Panc1 (cell line): ENCODE data around the gene CPNE6. TPM values are rescaled to one million over a fixed set of nuclear protein-coding genes. Genes with fewer than 3 reads are reported as not detected.

ENCODE experiments used
- ATAC-seq: fragments of 200-7000 bp; cut with Tn5 transposase; 2 replicates; pipeline ENCODE4 v1.9.1; 2020; ENCODE audit warnings: mild to moderate bottlenecking, moderate library complexity
- BruUV-seq: library from RNA; stranded (reverse); fragments of 400-500 nt; replicated peaks from 2 replicates; lab custom pipeline; 2021; lab: Mats Ljungman, UMichigan
- CTCF ChIA-PET: fragments of 300-600 bp; sonication (Branson Sonifier 250); formaldehyde crosslinking; loops from one replicate; lab custom pipeline; 2022; ENCODE audit warnings: antibody characterized with exemption; lab: Charles Lee
- POLR2A ChIA-PET: fragments of 300-600 bp; sonication (Branson Sonifier 250); formaldehyde crosslinking; loops from one replicate; lab custom pipeline; 2022; ENCODE audit warnings: antibody characterized with exemption; lab: Charles Lee
- DNase-seq: peaks from one replicate; pipeline ENCODE4 v3.0.0-alpha.2; 2010; ENCODE audit warnings: low read depth, low spot score
- H3K27ac ChIP-seq: 2 replicates; pipeline ENCODE4 v1.5.1; 2011; ENCODE audit warnings: mild to moderate bottlenecking, low read length, inconsistent platforms
- H3K27me3 ChIP-seq: fragments of 200-500 bp; sonication (Bioruptor generic); 2 replicates; pipeline ENCODE4 v1.6.0; 2014; ENCODE audit warnings: low read length, inconsistent platforms; ENCODE audit not compliant: control insufficient read depth, insufficient read depth
- H3K36me3 ChIP-seq: fragments of 200-500 bp; sonication (Bioruptor generic); 2 replicates; pipeline ENCODE4 v1.5.1; 2014; ENCODE audit warnings: inconsistent platforms, mild to moderate bottlenecking, low read length, moderate library complexity; ENCODE audit not compliant: control insufficient read depth, insufficient read depth
- H3K4me1 ChIP-seq: 2 replicates; pipeline ENCODE4 v1.5.1; 2011; ENCODE audit warnings: inconsistent platforms, mild to moderate bottlenecking, low read length, moderate library complexity; ENCODE audit not compliant: control insufficient read depth, insufficient read depth
- H3K4me3 ChIP-seq, 2 experiments: 2 replicates each; pipeline ENCODE4 v1.5.1; 2011 to 2012; ENCODE audit warnings: low read depth in 2 of 2, low read length in 2 of 2, mild to moderate bottlenecking in 2 of 2, inconsistent platforms in 1 of 2, moderate library complexity in 1 of 2
- H3K9me3 ChIP-seq: fragments of 200-500 bp; sonication (Bioruptor generic); 2 replicates; pipeline ENCODE4 v1.5.1; 2014; ENCODE audit warnings: low read depth, mild to moderate bottlenecking, inconsistent platforms, low read length, moderate library complexity; ENCODE audit not compliant: control insufficient read depth, insufficient read depth
- SIN3A ChIP-seq: IDR thresholded peaks from 2 replicates; pipeline ENCODE4 v1.6.1; 2012; ENCODE audit warnings: low read depth, mild to moderate bottlenecking, low read length, moderate library complexity, borderline replicate concordance; ENCODE audit not compliant: insufficient read depth
- TCF7L2 ChIP-seq: IDR thresholded peaks from 2 replicates; pipeline ENCODE4 v1.6.1; 2011; ENCODE audit warnings: mild to moderate bottlenecking, low read depth, low read length, inconsistent platforms
- in situ Hi-C: cut with HindIII; loops from 2 replicates; pipeline ENCODE4 v1.10.0; 2016; ENCODE audit warnings: low sequenced_read_pairs, low pct_unique_long_range_greater_than_20kb
- intact Hi-C: fragments of 100-400 bp; cut with micrococcal nuclease; formaldehyde crosslinking; loops from one replicate; pipeline ENCODE4 v1.10.0; 2022; ENCODE audit not compliant: unreplicated experiment
- total RNA-seq: library from RNA; stranded (reverse); gene quantifications from one replicate; pipeline ENCODE4 v1.2.1, GENCODE V29; 2021; ENCODE audit not compliant: unreplicated experiment
- TF ChIP-seq, protein P1 (sequence below), 2 experiments: IDR thresholded peaks; 2 replicates each; pipeline ENCODE4 v1.6.1; 2011 to 2012; ENCODE audit warnings: low read depth in 2 of 2, control low read depth in 1 of 2, low read length in 1 of 2, mild to moderate bottlenecking in 1 of 2, moderate library complexity in 1 of 2; ENCODE audit not compliant: insufficient read depth in 1 of 2

CPNE6 gene
- total RNA-seq, 1 experiment from 2014 or later: not detected

DNA sequence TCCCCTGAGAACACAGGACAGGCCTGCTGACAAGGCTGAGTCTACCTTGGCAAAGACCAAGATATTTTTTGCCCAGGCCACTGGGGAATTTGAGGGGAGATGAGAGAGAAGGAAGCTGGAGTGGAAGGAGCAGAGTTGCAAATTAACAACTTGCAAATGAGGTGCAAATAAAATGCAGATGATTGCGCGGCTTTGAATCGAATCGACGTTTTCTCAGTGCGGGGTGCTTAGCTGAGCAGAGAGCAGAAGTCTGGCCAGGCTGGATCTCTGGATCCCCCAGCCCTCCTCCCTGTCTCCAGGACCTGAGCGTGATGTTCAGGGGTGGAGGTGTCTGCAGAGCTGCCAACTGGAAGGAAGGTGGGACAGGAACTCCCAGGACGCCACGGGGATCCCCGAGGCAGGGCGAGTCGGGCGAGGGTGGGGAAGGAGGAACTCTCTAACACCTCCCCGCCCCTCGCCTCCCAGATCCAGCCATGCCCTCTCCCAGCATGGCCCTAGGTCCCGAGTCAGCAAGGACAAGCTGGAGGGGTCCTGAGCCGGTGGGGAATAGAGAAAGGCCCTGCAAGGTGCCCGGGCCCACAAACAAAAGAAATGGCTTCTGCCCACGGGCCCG lies 20.1 kb upstream of the CPNE6 start:
- H3K27me3 ChIP-seq: no peaks in the 10 kb centered on the region; the same call in 1 of the 2 replicates
- ChIA-PET CTCF (interaction anchor here (0.8 kb wide), 1 partner anchor 57 kb away, joined by 5 read pairs; no protein-coding TSS in a partner anchor), POLR2A (no interaction called here)
- intact Hi-C loops (no loop called here), in situ Hi-C loops (no loop called here)
- H3K27ac ChIP-seq: peak overlapping the region; percentile 21; the same call in 1 of the 2 replicates
- no TSS peak for BruUV-seq
- H3K9me3 ChIP-seq: no peaks in the 10 kb centered on the region
- no peaks in the 10 kb centered on the region for H3K4me1 ChIP-seq
- DNase-seq: no peak
- TF ChIP-seq, protein P1, sequence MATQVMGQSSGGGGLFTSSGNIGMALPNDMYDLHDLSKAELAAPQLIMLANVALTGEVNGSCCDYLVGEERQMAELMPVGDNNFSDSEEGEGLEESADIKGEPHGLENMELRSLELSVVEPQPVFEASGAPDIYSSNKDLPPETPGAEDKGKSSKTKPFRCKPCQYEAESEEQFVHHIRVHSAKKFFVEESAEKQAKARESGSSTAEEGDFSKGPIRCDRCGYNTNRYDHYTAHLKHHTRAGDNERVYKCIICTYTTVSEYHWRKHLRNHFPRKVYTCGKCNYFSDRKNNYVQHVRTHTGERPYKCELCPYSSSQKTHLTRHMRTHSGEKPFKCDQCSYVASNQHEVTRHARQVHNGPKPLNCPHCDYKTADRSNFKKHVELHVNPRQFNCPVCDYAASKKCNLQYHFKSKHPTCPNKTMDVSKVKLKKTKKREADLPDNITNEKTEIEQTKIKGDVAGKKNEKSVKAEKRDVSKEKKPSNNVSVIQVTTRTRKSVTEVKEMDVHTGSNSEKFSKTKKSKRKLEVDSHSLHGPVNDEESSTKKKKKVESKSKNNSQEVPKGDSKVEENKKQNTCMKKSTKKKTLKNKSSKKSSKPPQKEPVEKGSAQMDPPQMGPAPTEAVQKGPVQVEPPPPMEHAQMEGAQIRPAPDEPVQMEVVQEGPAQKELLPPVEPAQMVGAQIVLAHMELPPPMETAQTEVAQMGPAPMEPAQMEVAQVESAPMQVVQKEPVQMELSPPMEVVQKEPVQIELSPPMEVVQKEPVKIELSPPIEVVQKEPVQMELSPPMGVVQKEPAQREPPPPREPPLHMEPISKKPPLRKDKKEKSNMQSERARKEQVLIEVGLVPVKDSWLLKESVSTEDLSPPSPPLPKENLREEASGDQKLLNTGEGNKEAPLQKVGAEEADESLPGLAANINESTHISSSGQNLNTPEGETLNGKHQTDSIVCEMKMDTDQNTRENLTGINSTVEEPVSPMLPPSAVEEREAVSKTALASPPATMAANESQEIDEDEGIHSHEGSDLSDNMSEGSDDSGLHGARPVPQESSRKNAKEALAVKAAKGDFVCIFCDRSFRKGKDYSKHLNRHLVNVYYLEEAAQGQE (IDR thresholded peaks at IDR 0.05; ENCODE audit: insufficient read depth in 1 of 2, low read depth in 2 of 2, low read length in 1 of 2): no peak
- no peak for TF ChIP-seq TCF7L2
- no peak for TF ChIP-seq SIN3A
- peak; percentile 11 for ATAC-seq
- peak overlapping the region; percentile 51 to 64 for H3K4me3 ChIP-seq
- no peaks in the 10 kb centered on the region for H3K36me3 ChIP-seq

DNA sequence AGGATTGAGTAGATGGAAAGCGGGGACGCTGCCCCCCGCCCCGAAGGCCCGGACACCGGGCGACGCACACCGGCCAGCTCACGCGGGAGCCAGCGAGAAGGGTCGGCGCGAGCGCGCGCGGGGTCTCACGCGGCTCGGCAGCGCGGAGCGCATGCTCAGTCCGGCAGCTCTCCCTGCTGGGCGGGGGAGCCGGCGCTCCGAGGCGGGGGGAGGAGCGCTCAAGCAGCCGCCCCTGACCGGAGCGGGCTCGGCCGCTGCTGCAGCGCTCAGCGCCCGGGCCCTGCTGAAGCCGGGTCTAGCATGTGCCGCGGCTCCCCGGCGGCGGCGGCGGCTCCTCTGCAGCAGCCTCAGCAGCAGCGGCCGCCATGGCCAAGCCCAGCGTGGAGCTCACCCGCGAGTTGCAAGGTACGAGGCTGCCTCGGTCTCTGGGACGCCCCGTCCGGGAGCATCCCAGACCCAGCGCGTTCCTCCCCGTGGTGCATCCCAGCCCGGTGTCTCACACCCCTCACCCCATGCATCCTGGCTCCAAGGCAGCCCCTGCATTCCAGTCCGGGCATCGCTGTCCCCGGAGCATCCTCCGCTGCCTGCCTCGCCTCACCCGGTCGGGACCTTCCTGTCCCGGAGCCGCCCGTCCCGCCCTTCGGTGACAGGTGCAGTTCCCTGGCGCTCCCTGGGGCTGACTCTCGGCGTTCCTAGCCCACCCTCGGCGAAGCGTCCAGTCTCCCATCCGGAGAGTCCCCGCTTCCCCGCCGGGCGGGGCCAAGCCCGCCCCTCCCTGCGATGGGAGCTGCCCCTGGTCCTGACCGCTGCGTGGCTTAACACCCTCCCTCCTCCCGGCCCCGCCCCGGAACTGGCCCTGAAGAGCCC lies 19.3 kb upstream of the CPNE6 start, which contains the start of gene CARMIL3:
Gene CARMIL3, plus strand, starts transcription at position 221 of the 867 bp plus-strand sequence. Its CDS starts 145 bp downstream, at position 366.
- no peak for TF ChIP-seq TCF7L2
- TF ChIP-seq, protein P1 (IDR thresholded peaks at IDR 0.05; ENCODE audit: insufficient read depth in 1 of 2, low read depth in 2 of 2, low read length in 1 of 2): peak; percentile 92 to 94
- Histone ChIP-seq H3K9me3 (no peaks in the 10 kb centered on the region), H3K36me3 (no peaks in the 10 kb centered on the region), H3K4me3 (peak within 1 kb of the TSS; percentile 51 to 64), H3K27ac (peak within 1 kb of the TSS; percentile 21; the same call in 1 of the 2 replicates), H3K27me3 (no peaks in the 10 kb centered on the region; the same call in 1 of the 2 replicates), H3K4me1 (no peaks in the 10 kb centered on the region)
- peak; percentile 86 for ATAC-seq
- in situ Hi-C loops: no loop called here
- intact Hi-C loops: no loop called here
- BruUV-seq: no TSS peak
- ChIA-PET POLR2A (interaction anchor here (0.7 kb wide), 1 partner anchor 21 kb away, joined by 3 read pairs; no protein-coding TSS in a partner anchor), CTCF (interaction anchor here (0.8 kb wide), 1 partner anchor 57 kb away, joined by 5 read pairs; no protein-coding TSS in a partner anchor)
- no peak for DNase-seq
